Mesothelial cell of epicardium (in vitro differentiated cells): ENCODE measurements around the gene OR6A2. TPM values are rescaled to one million over a fixed set of nuclear protein-coding genes. Genes with fewer than 3 reads are reported as not detected.
"Not testable (repeated sequence)": the region's sequence is repeated elsewhere in the genome, so short reads cannot be mapped to it uniquely, and the experiment has no call there.

ENCODE experiments used
- DNase-seq, 2 experiments: peaks; one replicate each; pipeline ENCODE4 v3.0.0; 2021; ENCODE audit warnings: low spot score in 2 of 2; ENCODE audit not compliant: unreplicated experiment in 2 of 2
- H3K27ac Mint-ChIP-seq: 2 replicates; pipeline ENCODE4 v1.8.0; 2021; ENCODE audit warnings: mixed read lengths
- H3K27me3 Mint-ChIP-seq: 2 replicates; pipeline ENCODE4 v1.8.0; 2021; ENCODE audit warnings: low read depth, mixed read lengths
- H3K36me3 Mint-ChIP-seq: 2 replicates; pipeline ENCODE4 v1.8.0; 2021; ENCODE audit warnings: mixed read lengths
- H3K4me1 Mint-ChIP-seq: 2 replicates; pipeline ENCODE4 v1.8.0; 2021; ENCODE audit warnings: mixed read lengths
- H3K4me3 Mint-ChIP-seq: 2 replicates; pipeline ENCODE4 v1.8.0; 2021; ENCODE audit warnings: mild to moderate bottlenecking, moderate library complexity, mixed read lengths
- H3K9me3 Mint-ChIP-seq: 2 replicates; pipeline ENCODE4 v1.8.0; 2021; ENCODE audit warnings: mixed read lengths
- CTCF ChIP-seq: fragments of 200-600 bp; sonication (generic); IDR thresholded peaks from one replicate; pipeline ENCODE4 v1.5.0; 2021; ENCODE audit warnings: antibody characterized with exemption; ENCODE audit not compliant: unreplicated experiment
- total RNA-seq: library from RNA; stranded (reverse); gene quantifications from 3 replicates; pipeline ENCODE4 v1.2.1, GENCODE V29; 2021

The OR6A2 gene
- total RNA-seq, 1 donor from 2014 or later: 0.34 TPM

- Mint-ChIP-seq H3K9me3 (peaks cover 12% of the 10 kb centered on the region), H3K4me3 (no peak overlapping the region), H3K4me1 (no peaks in the 10 kb centered on the region), H3K27ac (no peak overlapping the region), H3K36me3 (no peaks in the 10 kb centered on the region), H3K27me3 (peaks cover 2% of the 10 kb centered on the region)
- TF ChIP-seq CTCF: no peak
- no peak for DNase-seq
Observed at GRCh38 chr11:6817694-6818093, 18.2 kb upstream of the OR6A2 start.

- no peak for DNase-seq
- TF ChIP-seq CTCF: no peak
- Mint-ChIP-seq H3K27ac (no peak overlapping the region), H3K36me3 (no peaks in the 10 kb centered on the region), H3K4me3 (no peak overlapping the region), H3K27me3 (peaks cover 1% of the 10 kb centered on the region), H3K9me3 (no peaks in the 10 kb centered on the region), H3K4me1 (no peaks in the 10 kb centered on the region)
Observed at GRCh38 chr11:6813656-6814055, 14.2 kb upstream of the OR6A2 start.

- no peak for DNase-seq
- H3K36me3 Mint-ChIP-seq: no peaks in the 10 kb centered on the region
- H3K4me1 Mint-ChIP-seq: no peaks in the 10 kb centered on the region
- TF ChIP-seq CTCF: peak; percentile 82
- H3K9me3 Mint-ChIP-seq: no peaks in the 10 kb centered on the region
- H3K27me3 Mint-ChIP-seq: peaks cover 1% of the 10 kb centered on the region
- H3K4me3 Mint-ChIP-seq: no peak overlapping the region
- H3K27ac Mint-ChIP-seq: no peak overlapping the region
Observed at GRCh38 chr11:6812390-6813005, 13.0 kb upstream of the OR6A2 start.

GRCh38 chr11:6801075-6801474 lies 1.6 kb upstream of the OR6A2 start:
- H3K27me3 Mint-ChIP-seq, H3K36me3 Mint-ChIP-seq, H3K27ac Mint-ChIP-seq, H3K4me1 Mint-ChIP-seq, DNase-seq, H3K4me3 Mint-ChIP-seq: not testable (repeated sequence)
- peaks cover 10% of the 10 kb centered on the region for H3K9me3 Mint-ChIP-seq

- H3K27ac Mint-ChIP-seq: no peak overlapping the region
- no peaks in the 10 kb centered on the region for H3K27me3 Mint-ChIP-seq
- TF ChIP-seq CTCF: no peak
- no peak for DNase-seq
- H3K4me3 Mint-ChIP-seq: no peak overlapping the region
- H3K9me3 Mint-ChIP-seq: no peaks in the 10 kb centered on the region
- H3K36me3 Mint-ChIP-seq: no peaks in the 10 kb centered on the region
- no peaks in the 10 kb centered on the region for H3K4me1 Mint-ChIP-seq
Observed at GRCh38 chr11:6794639-6795038, 4.8 kb downstream of the OR6A2 start.

- Mint-ChIP-seq H3K27ac (no peak overlapping the region), H3K4me1 (no peaks in the 10 kb centered on the region), H3K27me3 (peaks cover 3% of the 10 kb centered on the region), H3K4me3 (no peak overlapping the region), H3K9me3 (no peaks in the 10 kb centered on the region), H3K36me3 (no peaks in the 10 kb centered on the region)
- DNase-seq: no peak
- TF ChIP-seq CTCF: no peak
Observed at GRCh38 chr11:6790546-6790945, 8.9 kb downstream of the OR6A2 start.
